SHP77 treated with DMSO at 0.1 percent for 48 hours (cell line): ENCODE results near the gene ASXL1.
A peak's percentile ranks its signal among the peaks of the same experiment; 100 is the strongest.
"Not testable (repeated sequence)": the region's sequence is repeated elsewhere in the genome, so short reads cannot be mapped to it uniquely, and the experiment has no call there.

Experiments
- DNase-seq: peaks from one replicate; lab custom pipeline; 2025; lab: John Stamatoyannopoulos, UW

The ASXL1 gene

DNA sequence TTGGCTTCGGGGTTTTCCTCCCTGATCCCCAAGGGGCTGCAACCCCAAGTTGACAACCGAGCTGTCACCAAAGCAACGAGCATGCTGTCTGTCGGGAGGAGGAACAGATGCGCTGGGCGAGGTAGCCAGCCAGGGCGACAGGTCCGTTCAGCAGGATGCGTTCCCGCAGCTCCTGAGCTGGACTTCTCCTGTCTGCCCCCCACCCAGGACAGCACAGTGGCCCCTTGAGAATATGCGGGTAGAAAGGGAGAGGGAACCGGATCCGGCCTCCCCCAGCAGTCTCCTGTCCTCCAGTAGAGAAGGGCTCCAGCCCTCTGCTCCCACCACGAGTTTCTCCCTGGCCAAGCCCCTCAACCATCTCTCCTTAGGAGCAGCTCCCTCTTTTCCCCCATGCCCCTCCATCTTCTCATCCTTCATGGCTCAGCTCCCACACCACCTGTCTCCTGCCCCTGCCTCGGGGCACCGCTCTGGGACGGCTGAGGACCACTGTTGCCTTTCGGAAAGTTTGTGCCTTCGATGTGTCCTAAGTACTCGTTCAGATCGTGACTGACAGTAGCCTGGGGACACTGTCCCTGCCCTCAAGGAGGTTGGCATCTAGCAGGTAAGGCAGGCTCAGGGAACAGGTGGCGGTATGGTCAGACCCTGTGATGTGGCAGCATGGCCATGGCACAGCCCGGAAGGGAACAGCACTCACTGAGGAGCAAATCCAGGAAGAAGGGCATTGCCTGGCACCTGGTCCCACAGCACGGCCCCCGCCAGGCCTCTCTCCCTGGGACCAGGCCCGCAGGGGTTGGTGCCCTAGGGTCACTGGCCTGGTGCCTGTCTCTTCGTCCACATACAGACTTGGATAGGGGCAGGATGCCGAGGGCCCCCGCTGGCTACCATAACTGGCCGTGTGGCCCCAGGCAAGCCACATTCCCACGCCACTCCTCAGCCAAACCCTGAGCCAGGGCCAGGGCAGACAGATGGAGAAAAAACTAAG lies 96.3 kb downstream of the ASXL1 start:
- DNase-seq = no peak

DNA sequence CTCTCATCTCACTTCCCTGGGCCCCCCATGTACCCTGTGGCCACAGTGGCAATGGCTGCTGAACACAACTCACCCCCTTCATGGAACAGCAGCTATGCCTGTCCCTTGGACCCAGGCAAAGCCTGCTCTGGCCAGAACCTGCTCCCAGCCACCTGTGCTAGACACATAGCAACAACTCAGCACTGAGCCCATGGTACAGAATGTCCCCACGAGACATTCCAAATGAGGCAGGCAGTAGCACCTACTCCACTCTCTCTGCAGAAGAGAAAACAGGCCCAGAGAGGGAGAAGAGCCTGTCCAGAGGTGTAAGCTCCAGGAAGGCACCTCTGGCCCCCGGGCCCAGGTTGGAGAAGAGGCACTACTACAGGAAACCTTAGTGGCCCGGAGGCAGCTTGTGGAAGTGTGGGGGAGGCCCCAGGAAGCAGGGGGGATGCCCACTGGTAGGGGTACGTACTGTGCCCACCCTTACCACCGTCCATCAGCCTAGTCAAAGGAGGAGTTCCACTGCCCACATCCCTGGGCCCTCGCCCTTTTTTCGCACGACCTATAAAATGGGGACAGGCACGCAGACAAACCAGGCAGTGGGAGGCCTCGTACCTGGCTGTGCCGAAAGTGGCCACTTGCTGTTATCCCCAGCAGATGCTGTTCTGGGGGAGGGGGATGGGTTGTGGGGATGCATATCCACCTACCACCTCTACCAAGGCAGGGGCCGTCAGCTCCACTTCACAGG lies 97.2 kb downstream of the ASXL1 start:
- DNase-seq = no peak

DNA sequence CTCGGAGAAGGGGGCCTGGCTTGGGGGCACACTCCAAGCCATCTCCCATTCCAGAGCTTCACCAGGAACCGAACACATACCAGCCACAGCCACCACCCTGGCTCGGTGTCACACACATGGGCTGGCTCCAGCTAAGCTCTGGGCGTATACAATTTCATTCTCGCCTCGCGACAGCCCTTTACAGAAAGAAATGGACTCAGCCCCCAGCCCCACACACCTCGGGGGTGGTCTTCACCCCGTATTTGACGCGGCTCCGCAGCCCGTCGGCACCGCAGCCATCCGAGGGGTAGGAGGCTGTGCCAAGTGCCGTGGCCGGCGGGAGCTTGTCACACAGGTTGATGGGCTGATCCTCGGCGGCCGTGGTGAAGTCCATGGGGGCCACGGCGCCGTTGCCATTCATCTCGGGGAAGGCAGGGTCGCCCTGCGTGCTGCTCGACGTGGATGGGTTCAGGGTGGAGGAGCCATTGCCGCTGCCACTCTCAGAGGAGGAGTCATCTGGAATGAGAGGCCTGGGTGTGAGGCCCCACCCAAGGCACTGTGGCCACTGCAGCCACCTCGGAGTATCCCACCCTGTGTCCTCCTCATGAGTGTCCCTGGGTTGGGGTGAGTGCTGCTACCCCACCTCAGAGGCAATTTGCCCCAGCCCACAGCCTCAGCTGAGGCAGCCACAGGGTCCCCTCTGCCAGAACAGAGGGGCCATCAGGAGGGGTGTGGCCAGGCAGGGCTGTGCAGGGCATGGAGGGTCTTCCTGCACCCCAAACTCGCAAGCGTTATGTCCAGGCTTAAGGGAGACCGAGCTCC lies 98.0 kb downstream of the ASXL1 start:
- no peak for DNase-seq

DNA sequence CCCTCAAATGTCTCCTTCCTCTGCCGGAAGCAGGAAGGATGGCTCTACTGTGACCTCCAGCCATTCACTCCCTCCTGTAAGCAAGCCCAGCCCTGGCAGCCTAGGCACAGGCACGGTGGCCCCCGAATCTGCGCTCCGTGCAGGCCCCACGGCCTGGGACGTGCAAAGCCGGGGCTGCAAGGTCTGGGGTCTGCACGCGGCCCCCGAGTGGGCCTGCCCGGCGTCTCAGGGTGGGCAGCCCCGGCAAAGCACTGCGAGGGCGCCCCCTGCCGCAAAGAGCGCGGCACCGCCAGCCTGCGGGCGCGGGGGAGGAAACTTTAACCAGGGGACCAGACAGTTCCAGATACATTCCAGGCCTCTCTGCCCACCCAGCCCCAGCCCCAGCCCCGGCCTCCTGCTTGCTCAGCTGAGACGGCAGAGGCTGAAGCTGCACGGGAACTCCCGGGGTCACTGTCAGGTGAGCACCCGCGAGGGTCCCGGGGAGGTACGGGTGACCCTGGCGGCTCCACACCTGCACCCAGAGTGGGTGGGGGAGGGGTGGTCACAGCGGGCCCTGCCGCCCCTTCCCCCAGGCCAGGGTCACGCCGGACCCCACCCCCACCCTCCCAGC lies 98.8 kb downstream of the ASXL1 start:
- DNase-seq = no peak

DNA sequence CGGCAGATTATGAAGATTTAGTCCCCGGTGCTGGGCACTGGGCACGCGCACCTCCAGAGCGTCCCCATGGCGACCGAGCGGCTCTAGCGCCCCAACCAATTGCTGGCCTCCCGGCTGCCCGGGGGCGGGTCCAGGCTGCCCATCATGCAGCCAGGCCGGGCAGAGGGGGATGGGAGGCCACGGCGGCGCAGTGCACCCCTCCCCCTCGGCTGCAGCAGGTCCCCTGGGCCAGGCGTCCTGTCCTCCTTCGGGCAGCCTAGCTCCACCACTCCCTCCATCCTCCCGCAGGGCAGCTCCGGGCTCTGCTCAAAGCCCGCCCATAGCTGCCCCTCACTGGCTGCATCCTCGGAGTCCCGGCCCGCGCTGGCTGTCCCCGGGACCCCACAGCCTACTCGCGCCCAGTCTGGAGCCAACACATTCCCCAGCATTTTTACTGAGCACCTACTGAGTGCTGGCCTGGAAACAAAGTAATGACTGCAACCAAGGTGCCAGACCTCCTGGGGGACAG lies 99.4 kb downstream of the ASXL1 start:
- peak; percentile 49 for DNase-seq

DNA sequence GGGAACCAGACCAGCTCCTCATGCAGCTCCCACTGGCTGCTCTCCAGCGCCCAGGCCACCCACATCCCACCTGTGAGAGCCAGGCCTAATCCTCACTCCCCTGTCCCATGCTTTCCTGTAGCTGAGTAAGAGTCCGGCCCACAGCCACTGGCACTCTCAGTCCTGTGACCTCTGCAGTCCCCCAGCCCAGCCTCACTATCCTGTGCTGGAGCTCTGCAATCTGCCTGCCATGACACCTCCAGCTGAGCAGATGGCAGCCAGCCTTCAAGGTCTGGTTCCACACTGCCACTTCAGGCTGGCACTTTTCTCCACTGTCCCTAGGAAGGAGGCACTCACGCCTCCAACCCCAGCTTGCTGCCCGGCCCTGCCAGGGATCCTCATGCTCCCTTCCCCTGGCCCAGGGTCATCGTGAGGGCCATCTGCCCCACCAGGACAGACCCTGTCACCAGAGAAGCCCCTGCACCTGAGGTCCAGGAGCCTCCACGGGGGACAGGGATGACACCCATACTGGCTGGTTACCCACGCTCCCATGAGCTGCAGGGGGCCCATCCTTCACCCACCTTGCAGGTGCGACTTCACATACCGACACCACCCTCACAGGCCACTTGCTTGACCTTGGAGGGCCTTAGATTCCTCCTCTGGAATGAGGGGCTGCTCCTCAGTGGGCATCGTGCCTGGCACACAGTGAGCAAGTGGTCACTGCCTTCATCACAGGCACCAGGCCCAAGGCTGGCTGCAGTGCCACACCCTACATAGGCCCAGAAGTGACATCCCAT lies 100.1 kb downstream of the ASXL1 start:
- no peak for DNase-seq

DNA sequence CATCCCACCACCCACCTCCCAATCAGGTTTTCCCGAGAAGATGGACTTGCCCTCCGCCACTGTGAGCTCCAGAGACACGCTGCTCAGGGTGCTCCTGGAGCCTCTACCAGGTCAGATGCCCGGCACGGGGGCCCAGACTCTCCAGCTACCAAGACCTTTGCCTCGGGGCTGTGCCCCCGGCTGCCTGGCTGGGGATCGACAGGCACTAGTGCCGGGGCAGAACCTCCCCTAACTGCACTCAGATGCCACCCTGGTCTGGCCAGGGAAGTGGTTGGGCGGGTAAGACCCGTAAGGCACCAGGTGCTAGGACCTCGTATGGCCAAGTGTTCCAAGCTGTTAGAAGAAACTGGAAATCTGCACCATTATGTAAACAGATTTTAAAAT lies 100.7 kb downstream of the ASXL1 start:
- no peak for DNase-seq

DNA sequence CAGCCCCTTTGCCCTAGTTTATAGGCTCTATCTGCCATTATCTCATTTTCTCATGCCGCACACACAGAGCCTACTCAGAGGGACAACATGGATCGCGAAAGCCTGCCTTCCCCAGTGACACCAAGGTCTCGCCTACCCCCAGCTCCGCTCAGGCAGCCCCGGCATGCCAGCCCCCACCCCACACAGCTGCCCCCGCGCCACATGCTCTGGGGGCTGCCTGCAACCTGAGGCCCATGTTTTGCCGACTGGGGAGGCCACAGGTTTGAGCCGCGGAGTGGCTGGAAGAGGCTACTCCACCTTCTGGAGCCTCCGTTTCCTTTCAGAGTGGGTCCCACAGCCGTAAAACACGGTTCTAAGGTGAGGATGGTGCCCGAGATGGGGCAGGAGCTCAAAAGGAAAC lies 102.1 kb downstream of the ASXL1 start:
- no peak for DNase-seq

DNA sequence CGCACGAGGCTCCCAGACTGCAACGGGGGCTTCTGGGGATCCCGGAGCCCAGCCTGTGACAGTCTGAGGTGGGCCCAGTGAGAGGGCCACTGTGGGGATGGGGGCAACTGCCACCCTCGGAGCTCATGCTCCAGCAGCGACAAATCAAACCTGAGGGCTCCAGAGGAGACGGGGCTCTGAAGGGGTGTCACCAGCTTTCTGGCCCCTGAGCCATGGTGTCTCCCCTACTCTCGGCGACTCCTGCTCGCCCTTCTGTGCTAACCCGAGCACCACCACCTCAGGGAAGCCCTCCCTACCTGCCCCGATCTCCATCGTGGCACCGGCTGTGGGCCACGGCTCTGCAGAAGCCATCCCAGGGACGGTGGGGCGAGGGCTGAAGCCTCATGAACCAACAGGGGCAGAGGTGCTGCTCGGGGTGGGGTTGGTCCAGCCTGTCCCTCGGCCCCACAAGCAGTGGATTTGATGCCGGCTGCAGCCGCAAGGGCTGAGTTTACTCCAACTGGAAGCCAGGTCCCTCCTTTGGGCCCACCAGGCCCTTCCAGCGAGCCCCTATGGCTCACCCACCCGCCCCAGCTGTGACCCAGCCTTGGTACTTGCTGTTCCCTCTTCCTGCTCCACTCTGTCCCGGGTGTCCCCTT lies 102.7 kb downstream of the ASXL1 start:
- DNase-seq = no peak

DNA sequence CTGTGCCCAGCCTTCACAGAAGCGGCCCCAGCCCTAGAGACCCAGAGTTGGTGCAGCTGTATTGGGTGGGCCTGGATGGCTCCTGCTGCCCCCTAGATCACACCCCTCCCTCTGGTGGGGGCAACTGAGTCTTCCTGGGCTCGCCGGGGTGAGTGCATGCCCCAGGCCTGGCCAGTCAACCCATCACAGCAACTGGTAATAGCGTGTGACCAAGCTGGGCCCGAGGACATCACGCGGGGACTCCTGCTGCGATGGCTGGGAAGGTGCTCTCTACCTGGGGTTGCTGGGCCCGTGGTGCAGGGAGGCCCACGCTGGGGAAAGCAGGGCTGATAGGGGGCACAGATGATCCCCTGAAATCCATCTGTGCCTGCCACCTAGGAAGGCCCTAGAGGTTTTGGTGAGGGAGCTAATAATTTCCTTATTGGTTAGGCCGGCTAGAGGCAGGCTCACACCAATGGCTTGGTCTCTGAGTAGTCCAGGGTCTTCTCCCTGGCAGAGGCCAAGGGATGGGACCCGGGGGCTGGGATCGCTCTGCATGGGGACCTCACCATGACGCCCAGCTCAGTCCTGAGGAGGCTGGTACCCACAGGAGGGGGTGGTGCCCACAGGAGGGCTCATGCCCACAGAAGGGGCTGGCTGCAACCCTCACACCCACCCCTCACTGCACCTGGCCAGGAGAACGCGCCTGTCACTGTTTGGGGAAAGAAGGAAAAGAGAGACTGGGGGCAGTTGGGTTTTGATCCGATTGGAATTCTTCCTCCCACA lies 103.9 kb downstream of the ASXL1 start:
- no peak for DNase-seq

DNA sequence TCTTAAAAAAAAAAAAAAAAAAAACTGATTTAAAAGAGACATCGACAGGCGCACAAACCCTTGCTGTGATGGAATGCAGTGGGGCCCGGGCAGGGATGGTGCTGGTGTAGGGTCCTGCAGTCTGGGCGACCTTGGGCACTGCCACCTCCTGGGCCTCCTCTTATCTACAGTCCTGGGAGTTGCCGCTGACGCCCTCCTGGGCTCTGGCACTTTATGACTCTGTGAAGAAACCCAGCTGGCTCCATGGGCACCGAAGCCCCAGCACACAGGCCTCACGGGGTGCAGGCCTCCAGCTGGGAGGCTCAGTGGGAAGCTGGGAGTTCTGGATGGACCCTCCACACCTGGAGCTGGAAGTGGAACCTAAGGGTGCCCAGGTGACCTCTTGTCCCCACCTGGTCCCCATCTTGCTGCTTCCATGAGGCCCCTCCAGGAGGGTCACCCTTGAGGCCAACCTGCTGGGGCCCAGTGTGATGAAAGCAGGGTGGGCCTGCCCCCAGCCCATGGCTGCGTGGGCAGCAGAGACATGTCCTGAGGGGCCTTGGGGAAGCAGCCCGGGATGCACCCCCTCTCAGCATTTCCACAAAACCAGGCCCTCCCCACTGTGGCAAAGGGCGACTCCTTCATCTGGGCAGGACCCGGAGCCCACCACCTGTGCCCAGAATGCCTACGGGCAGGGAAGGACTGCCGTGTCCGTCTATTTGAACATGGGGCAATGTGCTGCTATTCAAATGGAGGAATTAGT lies 104.9 kb downstream of the ASXL1 start:
- DNase-seq = no peak

DNA sequence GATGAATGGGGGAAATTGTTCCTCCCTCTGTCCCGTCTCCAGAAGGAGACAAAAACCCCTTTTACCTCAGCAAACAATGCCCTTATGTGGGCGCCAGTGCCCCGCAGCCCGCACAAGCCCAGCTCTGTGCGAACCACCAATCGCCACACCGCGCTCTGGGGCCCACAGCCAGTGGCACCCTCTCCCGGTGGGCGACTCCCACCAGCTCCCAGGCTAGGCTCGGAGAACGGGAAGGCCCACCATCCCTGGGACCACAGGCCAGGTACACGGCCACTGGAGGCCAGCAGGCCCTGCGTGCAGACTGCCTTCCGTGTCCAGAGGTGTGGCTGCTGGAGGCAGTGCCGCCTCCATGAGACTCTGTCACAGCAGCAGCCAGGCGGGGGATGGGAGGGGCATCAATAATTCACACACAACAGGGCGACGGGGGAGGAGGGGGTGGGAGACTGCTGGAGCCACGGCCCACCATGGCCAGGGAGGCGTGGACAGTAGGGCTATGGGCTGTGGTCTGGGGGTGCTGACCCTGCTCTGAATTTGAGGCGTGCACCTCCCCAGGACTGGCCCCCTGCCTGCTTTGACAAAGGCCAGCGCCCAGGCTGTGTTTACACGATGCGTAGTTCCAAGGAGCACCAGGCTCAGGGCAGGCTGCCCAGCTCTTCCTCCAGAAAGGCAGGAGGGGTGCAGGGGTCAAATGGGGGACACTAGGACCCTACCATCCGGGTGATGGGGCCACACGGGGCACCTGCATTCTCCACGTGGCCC lies 105.7 kb downstream of the ASXL1 start:
- DNase-seq = no peak

DNA sequence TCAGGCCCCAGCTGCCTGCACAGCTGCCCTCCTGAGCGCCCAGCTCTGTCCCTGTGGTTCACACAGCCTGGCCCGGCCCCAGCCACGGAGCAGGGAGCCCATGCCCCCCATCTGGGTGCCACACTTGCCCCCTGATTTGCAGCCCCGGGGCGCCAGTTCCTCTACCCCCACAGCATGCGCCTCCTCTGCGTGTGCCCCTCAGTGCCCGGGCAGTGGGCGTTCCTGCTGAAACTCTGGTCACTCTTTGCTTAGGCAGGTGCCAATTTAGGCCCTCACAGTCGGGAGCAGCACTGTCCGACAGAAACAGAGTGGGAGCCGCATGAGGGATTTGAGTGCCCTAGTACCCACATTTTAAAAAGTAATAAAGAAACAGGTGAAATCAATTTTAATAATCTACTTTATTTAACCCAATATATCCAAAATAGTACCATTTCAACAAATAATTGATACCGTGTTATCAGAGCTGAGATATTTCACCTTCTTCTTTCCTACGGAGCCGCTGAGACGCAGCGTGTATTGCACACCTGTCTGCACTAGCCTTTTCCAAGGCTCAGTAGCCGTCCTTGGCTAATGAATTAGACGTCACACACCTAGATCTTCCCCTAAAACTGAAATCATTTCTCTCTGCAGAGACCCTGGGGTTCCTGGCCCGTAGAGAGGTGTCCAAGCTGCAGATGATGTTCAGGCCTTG lies 106.4 kb downstream of the ASXL1 start:
- DNase-seq = no peak

DNA sequence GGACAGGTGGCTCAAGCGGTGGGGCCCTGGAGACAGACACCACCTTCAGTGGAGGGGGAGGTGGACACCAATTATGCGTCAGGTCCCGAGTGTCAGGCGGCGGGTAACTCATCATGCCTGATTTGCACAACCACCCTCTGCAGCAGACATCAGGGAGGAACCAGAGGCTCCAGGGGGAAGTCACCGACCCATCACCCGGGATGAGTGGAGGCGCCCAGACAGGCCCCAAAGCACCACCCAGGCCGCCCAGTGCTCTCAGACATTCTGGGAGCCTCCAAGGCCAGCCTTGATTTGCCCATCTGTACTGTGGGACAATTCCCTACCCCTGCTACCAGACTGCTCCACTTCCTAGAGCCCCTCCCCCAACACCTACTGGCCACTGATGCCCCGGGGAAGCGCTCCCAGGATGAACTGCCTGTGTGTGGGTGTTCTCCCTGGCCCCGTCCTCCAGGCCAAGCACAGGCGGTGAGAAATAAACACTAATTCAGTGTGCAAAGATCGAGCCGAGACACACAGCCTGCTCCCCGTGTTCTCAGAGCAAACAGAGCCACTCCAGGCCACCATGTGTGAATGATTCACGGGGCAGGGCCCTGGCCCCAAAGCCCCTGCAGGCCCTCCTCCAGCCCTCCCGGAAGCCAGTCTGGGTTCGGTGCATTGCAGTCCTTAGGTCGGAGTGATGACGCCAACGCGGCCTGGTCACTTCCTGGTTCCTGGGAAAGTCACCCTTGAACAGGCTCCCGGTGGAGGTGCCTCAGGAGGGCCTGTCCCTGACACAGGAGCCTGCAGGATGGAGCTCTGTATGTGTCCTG lies 107.2 kb downstream of the ASXL1 start:
- DNase-seq = no peak

DNA sequence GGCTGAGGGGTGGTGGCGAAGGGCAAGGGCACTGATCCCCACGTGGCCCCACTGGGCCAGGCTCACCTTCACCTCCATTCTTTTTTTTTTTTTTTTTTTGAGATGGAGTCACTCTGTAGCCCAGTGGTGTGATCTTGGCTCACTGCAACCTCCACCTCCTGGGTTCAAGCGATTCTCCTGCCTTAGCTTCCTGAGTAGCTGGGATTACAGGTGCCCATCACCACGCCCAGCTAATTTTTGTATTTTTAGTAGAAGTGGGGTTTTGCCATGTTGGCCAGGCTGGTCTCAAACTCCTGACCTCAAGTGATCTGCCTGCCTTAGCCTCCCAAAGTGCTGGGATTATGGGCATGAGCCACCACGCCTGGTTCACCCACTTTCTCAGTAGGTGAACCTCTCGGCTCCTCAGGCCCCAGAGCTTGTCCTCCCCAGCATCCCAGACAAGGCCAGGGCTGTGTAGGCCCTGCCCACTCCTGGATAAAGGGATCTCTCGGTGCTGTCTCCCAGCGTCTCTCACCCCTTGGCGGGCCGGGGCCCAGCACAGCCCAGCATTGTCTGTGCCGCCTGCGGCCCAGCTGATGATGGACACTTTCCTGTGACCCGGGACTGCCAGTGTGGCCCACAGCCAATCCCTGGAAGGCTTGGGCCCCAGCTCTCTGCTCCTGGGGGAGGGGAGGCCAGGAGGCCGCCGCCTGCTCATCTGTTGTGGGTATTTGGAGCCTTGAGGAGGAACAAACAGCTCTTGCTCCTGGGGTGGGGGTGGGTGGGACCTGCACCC lies 108.0 kb downstream of the ASXL1 start:
- not testable (repeated sequence) for DNase-seq
